Endothelial cell (in vitro differentiated cells): ENCODE measurements around the gene CADM2. TPM values are rescaled to one million over a fixed set of nuclear protein-coding genes. Genes with fewer than 3 reads are reported as not detected.

Experiments
- DNase-seq: peaks from one replicate; pipeline ENCODE4 v3.0.0; 2021; ENCODE audit warnings: low spot score
- H3K27ac Mint-ChIP-seq: one replicate; pipeline ENCODE4 v1.8.0; 2021; ENCODE audit warnings: mixed read lengths, inconsistent platforms; ENCODE audit not compliant: unreplicated experiment
- H3K27me3 Mint-ChIP-seq: one replicate; pipeline ENCODE4 v1.8.0; 2021; ENCODE audit warnings: mild to moderate bottlenecking, moderate library complexity, mixed read lengths, inconsistent platforms; ENCODE audit not compliant: unreplicated experiment
- H3K36me3 Mint-ChIP-seq: one replicate; pipeline ENCODE4 v1.8.0; 2021; ENCODE audit warnings: mild to moderate bottlenecking, low read depth, mixed read lengths, inconsistent platforms; ENCODE audit not compliant: unreplicated experiment
- H3K4me1 Mint-ChIP-seq: one replicate; pipeline ENCODE4 v1.8.0; 2021; ENCODE audit warnings: mild to moderate bottlenecking, mixed read lengths, inconsistent platforms; ENCODE audit not compliant: unreplicated experiment
- H3K4me3 Mint-ChIP-seq: one replicate; pipeline ENCODE4 v1.8.0; 2021; ENCODE audit warnings: mild to moderate bottlenecking, mixed read lengths, inconsistent platforms; ENCODE audit not compliant: unreplicated experiment
- H3K9me3 Mint-ChIP-seq: one replicate; pipeline ENCODE4 v1.8.0; 2021; ENCODE audit warnings: mixed read lengths, inconsistent platforms; ENCODE audit not compliant: unreplicated experiment
- microRNA-seq: library from miRNA; unstranded; fragments of <30 nt; microRNA quantifications from one replicate; pipeline ENCODE4, GENCODE V29; 2020; ENCODE audit not compliant: unreplicated experiment
- total RNA-seq: library from RNA; stranded (reverse); fragmentation: NEBNext Ultra II Directional; extraction: Animal tissue kit (Norgen Biotek cat#: 25700); gene quantifications from one replicate; pipeline ENCODE4 v1.2.1, GENCODE V29; 2021; ENCODE audit not compliant: unreplicated experiment
- TF ChIP-seq, protein P1 (sequence below): fragments of 200-600 bp; sonication (generic); IDR thresholded peaks from one replicate; pipeline ENCODE4 v1.5.0; 2021; ENCODE audit warnings: antibody characterized with exemption; ENCODE audit not compliant: unreplicated experiment

Gene CADM2
- total RNA-seq, 1 donor from 2014 or later = 0.97 TPM

DNA sequence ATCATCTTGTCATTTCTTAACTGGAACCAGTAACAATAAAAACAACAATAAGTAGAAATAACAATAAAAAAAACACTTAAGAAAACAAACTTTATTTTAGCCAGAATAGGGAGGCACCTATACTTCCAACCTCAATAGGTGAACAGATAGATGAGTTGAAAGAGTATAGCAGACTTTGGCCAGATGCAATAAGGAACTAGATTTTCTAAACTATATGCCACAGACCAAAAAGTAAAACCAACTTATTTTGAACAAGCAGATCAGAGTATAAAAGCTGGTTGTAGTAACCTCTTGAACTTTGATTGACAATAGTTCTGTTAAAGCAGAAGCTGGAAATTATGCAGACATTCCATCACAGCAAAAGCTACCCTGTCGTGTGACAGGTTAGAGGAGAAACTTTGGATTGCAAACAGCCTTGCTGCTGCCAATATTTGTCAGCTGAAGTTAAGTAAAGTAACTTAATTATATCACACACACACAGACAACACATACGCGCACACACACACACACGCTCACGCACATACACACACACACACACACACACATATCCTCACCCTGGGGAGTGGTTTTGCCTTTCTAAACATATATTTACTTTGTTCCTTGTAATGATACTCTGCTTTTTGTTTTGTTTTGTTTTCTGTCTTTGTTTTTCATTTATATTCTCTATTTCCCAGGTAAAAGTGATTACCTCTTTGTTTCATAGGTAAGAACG, 1128.5 kb downstream of the CADM2 start:
- no peak overlapping the region for H3K27ac Mint-ChIP-seq
- H3K27me3 Mint-ChIP-seq = no peaks in the 10 kb centered on the region
- no peak overlapping the region for H3K4me3 Mint-ChIP-seq
- TF ChIP-seq, protein P1, sequence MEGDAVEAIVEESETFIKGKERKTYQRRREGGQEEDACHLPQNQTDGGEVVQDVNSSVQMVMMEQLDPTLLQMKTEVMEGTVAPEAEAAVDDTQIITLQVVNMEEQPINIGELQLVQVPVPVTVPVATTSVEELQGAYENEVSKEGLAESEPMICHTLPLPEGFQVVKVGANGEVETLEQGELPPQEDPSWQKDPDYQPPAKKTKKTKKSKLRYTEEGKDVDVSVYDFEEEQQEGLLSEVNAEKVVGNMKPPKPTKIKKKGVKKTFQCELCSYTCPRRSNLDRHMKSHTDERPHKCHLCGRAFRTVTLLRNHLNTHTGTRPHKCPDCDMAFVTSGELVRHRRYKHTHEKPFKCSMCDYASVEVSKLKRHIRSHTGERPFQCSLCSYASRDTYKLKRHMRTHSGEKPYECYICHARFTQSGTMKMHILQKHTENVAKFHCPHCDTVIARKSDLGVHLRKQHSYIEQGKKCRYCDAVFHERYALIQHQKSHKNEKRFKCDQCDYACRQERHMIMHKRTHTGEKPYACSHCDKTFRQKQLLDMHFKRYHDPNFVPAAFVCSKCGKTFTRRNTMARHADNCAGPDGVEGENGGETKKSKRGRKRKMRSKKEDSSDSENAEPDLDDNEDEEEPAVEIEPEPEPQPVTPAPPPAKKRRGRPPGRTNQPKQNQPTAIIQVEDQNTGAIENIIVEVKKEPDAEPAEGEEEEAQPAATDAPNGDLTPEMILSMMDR = no peak
- no peaks in the 10 kb centered on the region for H3K4me1 Mint-ChIP-seq
- no peaks in the 10 kb centered on the region for H3K36me3 Mint-ChIP-seq
- no peak for DNase-seq
- no peaks in the 10 kb centered on the region for H3K9me3 Mint-ChIP-seq

GRCh38 chr3:86104154-86104553, 1145.4 kb downstream of the CADM2 start:
- H3K4me3 Mint-ChIP-seq = no peak overlapping the region
- no peaks in the 10 kb centered on the region for H3K27me3 Mint-ChIP-seq
- no peak overlapping the region for H3K27ac Mint-ChIP-seq
- H3K4me1 Mint-ChIP-seq = no peaks in the 10 kb centered on the region
- TF ChIP-seq, protein P1 = no peak
- DNase-seq = no peak
- no peaks in the 10 kb centered on the region for H3K9me3 Mint-ChIP-seq
- H3K36me3 Mint-ChIP-seq = no peaks in the 10 kb centered on the region

GRCh38 chr3:86109434-86109833, 1150.6 kb downstream of the CADM2 start:
- Mint-ChIP-seq H3K4me1 (no peaks in the 10 kb centered on the region), H3K27me3 (peaks cover 1% of the 10 kb centered on the region), H3K4me3 (no peak overlapping the region), H3K9me3 (no peaks in the 10 kb centered on the region), H3K36me3 (no peaks in the 10 kb centered on the region), H3K27ac (no peak overlapping the region)
- DNase-seq = no peak
- TF ChIP-seq, protein P1 = no peak

Small RNA genes within 50 kb of the gene (microRNA-seq; reads per million reads assigned to microRNA genes)
- not detected for gene MIR5688
